NCI-H2227 (cell line): ENCODE results near the gene PTPRE.
"Not testable (repeated sequence)": the region's sequence is repeated elsewhere in the genome, so short reads cannot be mapped to it uniquely, and the experiment has no call there.

Source experiments
- DNase-seq: peaks from one replicate; lab custom pipeline; 2025; ENCODE audit not compliant: unreplicated experiment; lab: John Stamatoyannopoulos, UW

Gene PTPRE

DNA sequence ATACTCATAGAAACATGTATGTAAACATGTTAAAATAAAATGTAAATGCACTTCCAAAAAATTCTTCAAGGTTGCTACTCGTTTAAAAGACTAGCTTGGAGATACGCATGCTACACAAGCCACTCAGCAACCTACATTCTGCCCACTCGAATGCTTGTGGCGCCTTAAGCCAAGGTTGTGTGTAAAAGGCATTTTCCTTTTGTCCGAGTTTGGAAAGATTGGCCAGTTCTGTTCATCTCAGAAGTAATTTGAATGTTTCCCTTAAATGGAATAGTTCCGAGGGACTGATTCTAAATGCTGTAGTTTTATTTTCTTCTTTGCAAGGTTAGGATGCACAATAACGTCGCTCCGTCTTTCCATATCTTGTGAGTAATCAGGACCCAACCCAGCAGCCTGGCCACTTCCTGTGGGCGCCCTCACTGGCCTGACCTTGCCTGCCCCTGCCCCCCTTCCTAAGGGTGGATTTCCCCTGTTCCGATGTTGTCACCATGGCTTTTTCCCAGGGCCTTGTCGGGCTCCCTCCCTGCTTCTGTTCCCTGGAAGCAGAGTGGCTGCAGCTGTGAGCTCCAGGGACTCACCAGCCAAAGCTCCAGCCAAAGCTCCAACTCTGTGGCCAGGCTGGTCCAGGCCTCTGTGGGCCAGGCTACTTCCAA lies 70.6 kb downstream of the PTPRE start:
- no peak for DNase-seq

- DNase-seq: no peak
Observed at GRCh38 chr10:127978481-127978880, 71.6 kb downstream of the PTPRE start.

- no peak for DNase-seq
Observed at GRCh38 chr10:127979045-127979444, 72.1 kb downstream of the PTPRE start.

GRCh38 chr10:127979566-127979965 lies 72.7 kb downstream of the PTPRE start:
- no peak for DNase-seq

DNA sequence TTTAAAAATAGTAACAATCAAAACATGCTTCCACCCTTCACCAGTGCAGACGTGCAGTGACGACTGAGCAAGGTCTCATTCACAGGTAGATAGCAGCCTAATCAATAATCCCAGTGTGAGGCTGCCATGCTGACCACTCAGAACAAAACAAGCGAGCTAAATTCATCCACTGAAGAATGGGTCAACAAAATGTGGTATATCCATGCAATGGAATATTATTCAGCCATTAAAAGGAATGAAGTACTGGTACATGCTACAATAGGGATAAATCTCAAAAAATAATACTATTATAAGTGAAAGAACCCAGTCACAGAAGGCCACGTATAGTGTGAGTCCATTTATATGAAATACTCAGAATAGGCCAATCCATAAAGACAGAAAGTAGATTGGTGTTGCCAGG lies 74.0 kb downstream of the PTPRE start:
- no peak for DNase-seq

GRCh38 chr10:127982601-127983000 lies 75.7 kb downstream of the PTPRE start:
- no peak for DNase-seq

GRCh38 chr10:127983344-127984100 lies 76.6 kb downstream of the PTPRE start:
- DNase-seq: no peak

DNA sequence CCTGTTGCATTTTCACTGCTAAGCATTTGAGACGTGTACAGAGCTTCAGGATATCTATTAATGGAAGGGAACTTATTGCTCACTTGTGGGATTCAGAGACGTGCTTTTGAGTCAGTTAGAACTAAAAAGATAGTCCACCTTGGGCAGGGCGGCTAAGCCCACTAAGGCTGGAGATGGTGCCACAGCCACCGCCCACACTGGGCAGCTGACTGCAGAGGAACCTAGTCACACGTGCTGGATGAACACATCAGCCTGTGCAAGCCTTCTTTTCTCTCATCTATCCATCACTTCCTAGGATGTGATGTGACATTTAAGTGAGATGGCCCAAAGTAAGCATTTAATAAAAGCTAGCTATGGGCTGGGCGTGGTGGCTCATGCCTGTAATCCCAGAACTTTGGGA lies 78.0 kb downstream of the PTPRE start:
- no peak for DNase-seq

DNA sequence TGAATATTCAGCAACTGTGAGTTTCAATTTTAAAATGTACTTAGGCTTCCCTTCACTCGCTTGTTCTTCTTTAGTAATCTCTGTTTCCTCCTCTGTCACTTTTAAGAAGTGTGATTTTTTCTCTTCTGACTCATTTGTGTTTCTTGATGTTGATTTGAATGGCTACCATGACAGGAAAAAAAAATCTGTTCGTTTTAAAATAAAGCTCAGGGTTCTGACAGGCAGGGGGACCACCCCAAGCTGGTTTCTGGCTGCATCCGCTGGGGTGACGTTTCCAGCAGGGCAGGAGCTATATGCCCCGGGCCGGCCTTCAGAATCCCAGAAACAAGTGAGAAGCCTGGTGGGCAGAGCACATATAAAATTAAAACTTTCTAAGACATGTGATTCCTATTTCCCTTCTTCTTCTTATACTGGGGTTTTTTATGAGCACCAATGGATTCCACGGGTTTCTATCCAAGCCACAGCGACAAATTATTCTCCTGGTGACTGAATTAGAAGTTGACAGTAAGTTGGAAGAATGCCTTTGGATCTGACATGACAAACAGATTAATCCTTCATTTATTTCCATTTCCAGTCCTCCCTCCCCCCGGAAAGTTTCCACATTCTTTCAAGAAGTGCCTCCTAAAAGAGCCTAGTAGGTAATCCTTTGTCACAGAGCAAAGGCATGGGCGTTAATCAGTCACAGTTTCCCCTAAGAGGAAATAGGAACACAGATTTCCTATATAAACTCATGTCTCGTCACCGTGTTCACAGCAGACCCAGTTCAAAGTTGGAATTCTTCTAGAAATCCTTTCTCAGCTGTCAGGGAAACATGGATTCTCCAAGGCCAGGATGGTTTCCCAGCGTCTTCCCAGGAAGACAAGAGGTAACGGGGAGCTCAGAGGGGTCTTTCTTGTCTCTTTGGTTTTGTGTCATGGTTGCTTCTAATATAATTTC lies 79.9 kb downstream of the PTPRE start:
- no peak for DNase-seq

DNA sequence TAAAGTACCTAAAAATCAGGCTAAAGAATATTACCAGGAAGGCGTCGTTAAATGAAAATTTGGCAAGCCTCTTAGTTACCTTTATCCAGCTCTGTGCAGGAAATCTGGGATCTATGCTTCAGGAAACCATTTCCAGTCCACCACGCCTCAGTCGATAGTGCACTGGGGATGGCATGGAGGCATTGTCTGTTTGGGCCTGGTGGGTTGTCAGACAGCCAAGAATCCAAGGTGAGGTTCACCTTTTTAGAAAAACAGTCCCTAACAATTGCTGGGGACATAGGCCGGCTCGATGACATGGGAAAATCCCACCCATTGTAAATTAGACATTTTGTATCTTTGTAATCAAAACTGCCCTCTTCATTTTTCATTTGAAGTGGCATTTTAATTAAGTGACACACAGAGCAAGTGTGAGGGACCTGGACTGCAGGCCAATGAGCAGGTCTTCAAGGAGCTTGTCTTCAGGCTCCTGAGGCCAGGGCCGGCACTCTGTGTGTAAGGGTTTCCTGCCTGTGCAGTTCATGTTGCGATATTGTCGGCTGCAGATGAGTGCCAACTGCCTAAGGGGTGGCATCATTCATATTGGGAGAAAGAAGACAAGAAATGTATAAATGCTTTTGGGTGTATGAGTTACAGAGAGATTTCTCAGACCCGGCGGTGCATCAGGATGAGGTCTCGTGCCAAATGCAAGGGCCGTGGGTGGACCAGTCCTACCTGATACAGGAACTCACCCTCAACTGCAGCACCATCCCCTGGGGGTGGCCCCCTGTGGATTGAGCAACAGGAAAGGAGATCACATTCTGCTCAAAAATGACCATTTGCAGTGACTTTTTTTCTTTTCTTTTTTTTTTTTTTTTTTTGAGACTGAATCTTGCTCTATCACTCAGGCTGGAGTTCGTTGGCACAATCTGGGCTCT lies 80.8 kb downstream of the PTPRE start:
- no peak for DNase-seq

DNA sequence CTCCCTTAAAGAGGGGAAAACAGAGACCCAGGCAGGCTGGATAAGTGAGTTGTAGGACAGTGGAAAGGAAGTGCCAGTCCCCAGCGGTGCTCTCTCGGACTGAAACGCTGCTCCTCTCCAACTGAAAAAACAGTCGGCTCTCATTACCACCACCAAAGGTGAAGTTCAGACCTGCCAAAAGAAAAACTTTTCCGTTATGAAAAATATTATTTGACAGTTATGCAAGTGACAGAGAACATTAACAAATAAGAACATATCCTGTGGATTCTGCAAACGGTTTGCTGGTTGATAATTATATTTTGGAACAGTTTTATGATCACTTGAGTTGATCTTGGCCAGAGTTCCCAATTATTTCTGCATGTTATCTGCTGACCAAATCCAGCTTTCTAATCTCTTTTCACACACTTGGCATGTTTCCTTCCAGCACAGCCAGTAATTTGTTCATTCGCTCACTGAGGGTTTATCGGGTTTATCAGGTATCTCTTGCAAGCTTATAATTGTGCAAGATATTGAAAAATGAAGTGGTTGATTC lies 82.6 kb downstream of the PTPRE start:
- DNase-seq: no peak

DNA sequence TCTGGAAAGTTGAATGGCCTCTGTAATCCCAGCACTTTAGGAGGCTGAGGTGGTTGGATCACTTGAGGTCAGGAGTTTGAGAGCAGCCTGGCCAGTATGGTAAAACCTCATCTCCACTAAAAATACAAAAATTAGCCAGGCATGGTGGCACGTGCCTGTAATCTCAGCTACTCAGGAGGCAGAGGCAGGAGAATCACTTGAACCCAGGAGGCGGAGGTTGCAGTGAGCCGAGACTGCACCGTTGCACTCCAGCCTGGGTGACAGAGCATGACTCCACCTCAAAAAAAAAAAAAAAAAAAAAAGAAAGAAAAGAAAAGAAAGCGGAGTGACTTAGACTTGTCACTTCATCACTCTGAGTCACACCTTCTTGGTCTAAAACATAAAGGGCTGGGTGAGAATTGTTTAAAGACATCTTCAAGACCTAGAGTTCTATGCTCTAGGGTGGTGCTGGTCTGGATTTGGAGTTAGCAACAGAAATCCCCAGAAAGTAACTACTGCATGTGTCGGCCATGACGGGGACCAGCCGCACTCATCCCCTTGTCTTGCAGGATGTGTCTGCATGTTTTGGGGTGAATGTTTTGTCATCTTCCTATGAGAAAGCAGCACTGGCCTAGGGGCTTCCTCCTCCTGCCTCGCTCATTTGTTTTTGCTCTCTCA lies 83.4 kb downstream of the PTPRE start:
- not testable (repeated sequence) for DNase-seq

DNA sequence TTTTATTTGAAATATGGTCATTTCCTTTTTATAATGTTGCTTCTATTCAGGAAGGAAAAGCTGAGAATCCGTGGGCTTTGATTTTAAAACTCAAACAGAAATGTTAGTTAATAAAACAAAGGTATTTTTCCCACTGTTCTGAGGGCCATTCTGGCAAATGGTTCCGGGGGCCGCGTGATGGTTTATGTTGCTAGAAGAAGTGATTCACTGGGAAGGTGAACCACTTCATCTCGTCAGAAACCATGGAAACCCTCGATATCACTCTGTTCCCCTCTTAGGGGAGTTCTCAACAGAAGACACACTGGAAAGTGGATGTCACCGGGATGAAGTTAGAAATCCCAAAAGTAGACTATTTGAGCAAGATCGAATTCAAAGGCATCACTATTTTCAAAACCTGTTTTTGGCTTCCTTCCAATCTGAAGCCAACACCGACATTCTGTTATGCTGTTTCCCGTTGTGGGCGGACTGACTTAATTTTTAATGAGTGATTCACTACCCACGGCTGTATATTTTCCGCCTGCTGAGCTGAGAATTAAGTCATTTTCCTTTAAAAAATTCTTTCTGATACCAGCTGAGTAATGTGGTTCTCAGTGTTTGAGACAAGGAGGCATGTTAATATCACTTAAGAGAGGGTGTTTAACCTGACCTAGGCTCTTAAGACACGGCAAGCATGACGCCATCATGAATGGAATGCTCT lies 84.1 kb downstream of the PTPRE start:
- DNase-seq: no peak

GRCh38 chr10:127991543-127992255 lies 84.8 kb downstream of the PTPRE start:
- DNase-seq: no peak

- no peak for DNase-seq
Observed at GRCh38 chr10:127992376-127992775, 85.5 kb downstream of the PTPRE start.

DNA sequence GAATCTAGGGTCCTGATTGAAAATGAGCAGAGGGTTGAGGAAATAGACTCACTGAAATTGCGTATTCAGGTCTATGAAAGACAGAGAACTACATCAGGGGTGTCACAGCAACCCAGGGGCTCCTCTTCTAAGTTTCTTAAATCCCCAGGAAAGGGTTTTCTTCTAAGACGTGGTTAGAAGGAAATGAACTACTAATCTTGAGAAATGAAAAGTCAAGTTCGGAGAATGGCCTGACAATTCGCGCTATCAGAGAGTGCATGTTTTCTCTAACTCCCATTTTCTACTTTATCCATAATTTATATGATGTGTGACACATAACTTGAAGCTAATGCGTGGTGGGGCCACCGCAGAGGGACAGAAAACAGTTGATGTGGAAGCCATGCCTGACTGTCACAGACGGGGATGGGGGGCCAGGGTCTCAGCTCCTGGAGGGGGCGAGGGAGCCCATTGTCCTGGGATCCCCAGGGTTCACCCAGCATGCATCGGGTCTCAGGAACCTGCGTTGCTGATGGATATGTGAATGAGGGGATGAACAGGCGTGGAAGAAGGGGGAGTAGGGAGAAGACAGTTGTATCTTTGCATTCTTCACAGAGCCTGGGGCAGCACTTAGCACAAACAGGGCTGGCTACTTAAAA lies 86.3 kb downstream of the PTPRE start:
- no peak for DNase-seq

GRCh38 chr10:127995939-127996338 lies 89.0 kb downstream of the PTPRE start:
- no peak for DNase-seq

- DNase-seq: no peak
Observed at GRCh38 chr10:127996586-127996985, 89.7 kb downstream of the PTPRE start.
